ENCODE data around the gene AP1AR. TPM values are rescaled to one million over a fixed set of nuclear protein-coding genes. Genes with fewer than 3 reads are reported as not detected.

AP1AR gene
- total and polyA plus RNA-seq, 11 donors: 3.7 to 17.3 (median 9.2) TPM

- no peak for ATAC-seq
Measured at GRCh38 chr4:112257098-112257497, 25.5 kb downstream of the AP1AR start.

GRCh38 chr4:112266823-112267222 lies 35.2 kb downstream of the AP1AR start:
- intact Hi-C loops (cut with DNase I): no loop called here
- Histone ChIP-seq H3K4me1 (peaks cover 0 to 6% (median 0%) of the 10 kb centered on the region in 12 donors), H3K27me3 (no peaks in the 10 kb centered on the region), H3K36me3 (peaks cover 0 to 62% (median 24%) of the 10 kb centered on the region in 9 donors), H3K4me3 (no peak overlapping the region), H3K27ac (no peak overlapping the region), H3K9me3 (no peaks in the 10 kb centered on the region)
- no peak for TF ChIP-seq POLR2A (IDR thresholded peaks at IDR 0.05)
- TF ChIP-seq, protein P1, sequence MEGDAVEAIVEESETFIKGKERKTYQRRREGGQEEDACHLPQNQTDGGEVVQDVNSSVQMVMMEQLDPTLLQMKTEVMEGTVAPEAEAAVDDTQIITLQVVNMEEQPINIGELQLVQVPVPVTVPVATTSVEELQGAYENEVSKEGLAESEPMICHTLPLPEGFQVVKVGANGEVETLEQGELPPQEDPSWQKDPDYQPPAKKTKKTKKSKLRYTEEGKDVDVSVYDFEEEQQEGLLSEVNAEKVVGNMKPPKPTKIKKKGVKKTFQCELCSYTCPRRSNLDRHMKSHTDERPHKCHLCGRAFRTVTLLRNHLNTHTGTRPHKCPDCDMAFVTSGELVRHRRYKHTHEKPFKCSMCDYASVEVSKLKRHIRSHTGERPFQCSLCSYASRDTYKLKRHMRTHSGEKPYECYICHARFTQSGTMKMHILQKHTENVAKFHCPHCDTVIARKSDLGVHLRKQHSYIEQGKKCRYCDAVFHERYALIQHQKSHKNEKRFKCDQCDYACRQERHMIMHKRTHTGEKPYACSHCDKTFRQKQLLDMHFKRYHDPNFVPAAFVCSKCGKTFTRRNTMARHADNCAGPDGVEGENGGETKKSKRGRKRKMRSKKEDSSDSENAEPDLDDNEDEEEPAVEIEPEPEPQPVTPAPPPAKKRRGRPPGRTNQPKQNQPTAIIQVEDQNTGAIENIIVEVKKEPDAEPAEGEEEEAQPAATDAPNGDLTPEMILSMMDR (IDR thresholded peaks at IDR 0.05): peak; percentile 28 to 61 (median 45)
- WGBS, 4 donors: 71 to 85% (median 72%) methylated on average over 2 of the region's 2 CpGs
- ATAC-seq (no peak), DNase-seq (no peak)

More at GRCh38 chr4:112257098-112257497, 25.5 kb downstream of the AP1AR start:
- H3K9me3 ChIP-seq: no peaks in the 10 kb centered on the region
- intact Hi-C loops (cut with DNase I): no loop called here
- 95 to 100% (median 98%) methylated on average over 2 of the region's 2 CpGs for WGBS, 4 donors
- no peaks in the 10 kb centered on the region for H3K4me1 ChIP-seq
- TF ChIP-seq, protein P1 (IDR thresholded peaks at IDR 0.05): no peak
- no peak for DNase-seq
- H3K4me3 ChIP-seq: no peak overlapping the region
- H3K36me3 ChIP-seq: peaks cover 0 to 32% (median 24%) of the 10 kb centered on the region in 9 donors
- H3K27me3 ChIP-seq: no peaks in the 10 kb centered on the region
- no peak overlapping the region for H3K27ac ChIP-seq

DNA sequence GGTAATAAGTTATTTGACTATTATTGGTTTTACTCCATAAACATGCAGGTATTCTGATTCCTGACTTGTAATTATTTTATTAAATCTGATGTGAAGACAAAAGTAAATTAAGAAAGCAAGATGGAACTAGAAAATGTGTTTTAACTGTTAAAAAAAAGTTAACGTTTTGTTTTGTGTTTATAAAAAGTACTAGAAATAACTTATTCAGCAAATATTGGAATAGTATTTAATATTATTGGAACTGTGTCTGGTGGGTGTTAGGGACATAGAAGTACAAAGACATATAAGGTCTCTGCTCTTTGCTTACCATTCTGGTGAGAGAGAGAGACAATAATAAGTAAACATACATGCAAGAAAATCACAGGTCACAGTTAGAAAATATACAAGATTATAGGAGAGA lies 38.5 kb downstream of the AP1AR start:
- WGBS, 4 donors: 86 to 91% (median 88%) methylated on average over 1 of the region's 1 CpG
- H3K27ac ChIP-seq: no peak overlapping the region

GRCh38 chr4:112270640-112271421 lies 39.2 kb downstream of the AP1AR start:
- H3K36me3 ChIP-seq: peaks cover 0 to 26% (median 4%) of the 10 kb centered on the region in 9 donors
- no peak for TF ChIP-seq POLR2A (IDR thresholded peaks at IDR 0.05)
- TF ChIP-seq, protein P1 (IDR thresholded peaks at IDR 0.05): no peak
- peaks cover 0 to 8% (median 0%) of the 10 kb centered on the region in 12 donors for H3K4me1 ChIP-seq
- H3K4me3 ChIP-seq: no peak overlapping the region
- H3K9me3 ChIP-seq: peaks cover 0 to 5% (median 0%) of the 10 kb centered on the region in 12 donors
- no peak for ATAC-seq
- intact Hi-C loops (cut with DNase I): no loop called here
- no peaks in the 10 kb centered on the region for H3K27me3 ChIP-seq
- WGBS, 4 donors: 87 to 94% (median 92%) methylated on average over 8 of the region's 8 CpGs
- H3K27ac ChIP-seq: no peak overlapping the region
- no peak for DNase-seq

More for the DNA sequence above, 38.5 kb downstream of the AP1AR start:
- intact Hi-C loops (cut with DNase I): no loop called here
- ATAC-seq: no peak
- H3K4me3 ChIP-seq: no peak overlapping the region
- TF ChIP-seq, protein P1 (IDR thresholded peaks at IDR 0.05): no peak
- no peak for TF ChIP-seq POLR2A (IDR thresholded peaks at IDR 0.05)
- H3K36me3 ChIP-seq: peaks cover 0 to 34% (median 4%) of the 10 kb centered on the region in 9 donors
- H3K27me3 ChIP-seq: no peaks in the 10 kb centered on the region
- H3K9me3 ChIP-seq: peaks cover 0 to 5% (median 0%) of the 10 kb centered on the region in 12 donors
- DNase-seq: no peak
- peaks cover 0 to 8% (median 0%) of the 10 kb centered on the region in 12 donors for H3K4me1 ChIP-seq

Data from heart left ventricle (tissue), 16 donors.